Kidney tubule cell (primary cell): ENCODE data around the gene TAOK1.
A peak's percentile ranks its signal among the peaks of the same experiment; 100 is the strongest.

Experiments
- DNase-seq: peaks from one replicate; pipeline ENCODE4 v3.0.0-alpha.2; 2018; ENCODE audit warnings: low spot score

Gene TAOK1

GRCh38 chr17:29584452-29585079, 194.4 kb downstream of the TAOK1 start:
- no peak for DNase-seq

DNA sequence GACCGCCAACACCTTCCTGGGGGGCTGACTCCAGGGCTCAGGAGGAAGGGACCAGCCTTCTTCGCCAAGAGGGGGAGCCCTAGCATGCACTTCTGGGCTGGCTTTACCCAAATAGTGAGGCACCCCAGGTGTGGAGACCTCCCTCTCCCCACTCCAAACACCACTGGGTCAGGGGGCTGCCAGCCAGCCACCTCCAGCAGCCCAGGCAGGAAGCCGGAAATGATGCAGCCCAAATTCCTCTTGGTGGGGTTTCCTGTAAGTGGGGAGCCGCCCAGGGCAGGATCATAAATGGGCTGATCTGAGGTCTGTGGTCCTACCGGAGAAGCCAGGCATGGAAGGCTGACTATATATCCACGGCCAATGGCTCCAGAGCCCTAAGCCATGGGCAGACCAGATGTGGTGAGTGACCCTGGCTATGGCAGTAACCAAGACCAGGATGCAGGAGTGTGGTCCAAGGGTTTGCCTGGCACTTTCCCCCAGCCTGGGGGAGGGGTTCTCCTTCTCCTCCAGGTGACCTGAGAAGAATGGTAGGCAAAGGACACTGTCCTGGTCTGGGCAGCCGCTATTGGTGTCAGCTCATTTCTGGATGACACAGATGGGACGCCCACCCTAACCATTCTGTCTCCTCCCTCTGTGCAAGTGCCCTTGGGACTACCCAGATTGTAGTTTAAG, 195.1 kb downstream of the TAOK1 start:
- no peak for DNase-seq

GRCh38 chr17:29586676-29587469, 196.7 kb downstream of the TAOK1 start:
- peak; percentile 34 for DNase-seq

DNA sequence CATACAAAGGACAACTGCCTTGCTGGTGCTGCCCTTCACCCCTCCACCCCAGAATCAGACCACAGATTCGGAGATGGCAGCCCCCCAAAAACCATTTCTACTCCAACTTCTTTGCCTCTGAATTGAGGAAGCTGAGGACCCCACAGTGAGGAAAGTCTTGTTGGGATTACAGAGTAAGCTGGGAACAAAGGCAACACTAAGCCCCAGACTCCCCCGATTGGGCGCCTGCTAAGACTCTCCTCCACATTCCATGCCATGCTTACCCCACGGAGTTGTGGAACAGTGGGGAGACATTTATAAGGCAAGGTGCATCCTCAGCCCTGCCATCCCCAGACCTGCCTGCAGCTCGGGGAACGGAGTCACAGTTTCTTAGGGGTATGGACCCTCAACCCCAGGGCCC, 197.4 kb downstream of the TAOK1 start:
- DNase-seq, result no peak

DNA sequence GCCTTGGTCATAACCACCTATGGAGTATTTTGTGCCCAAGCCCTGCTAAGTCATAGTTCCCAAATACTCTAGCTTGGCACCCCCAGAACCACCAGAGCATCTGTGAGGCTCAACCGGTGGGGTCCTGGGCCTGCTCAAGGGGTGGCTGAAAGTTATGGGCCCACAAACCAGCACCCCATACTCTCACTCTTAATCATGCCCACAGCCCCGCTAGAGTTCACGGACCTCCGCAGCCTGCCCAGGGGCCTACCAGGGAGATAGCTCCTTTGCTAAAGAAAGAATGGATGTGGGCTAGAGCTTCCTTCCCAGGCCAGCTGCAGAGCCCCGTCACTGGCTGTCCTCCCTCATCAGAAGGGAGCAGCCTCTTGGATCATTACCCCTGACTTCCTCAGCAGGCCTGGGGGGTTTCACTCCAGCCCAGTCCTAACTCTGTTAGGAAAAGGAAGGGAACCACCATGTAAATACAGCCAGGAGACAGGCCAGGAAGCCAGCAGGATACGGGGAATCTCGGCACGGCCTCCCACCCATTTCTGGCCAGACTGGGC, 197.9 kb downstream of the TAOK1 start:
- DNase-seq, result peak; percentile 30

DNA sequence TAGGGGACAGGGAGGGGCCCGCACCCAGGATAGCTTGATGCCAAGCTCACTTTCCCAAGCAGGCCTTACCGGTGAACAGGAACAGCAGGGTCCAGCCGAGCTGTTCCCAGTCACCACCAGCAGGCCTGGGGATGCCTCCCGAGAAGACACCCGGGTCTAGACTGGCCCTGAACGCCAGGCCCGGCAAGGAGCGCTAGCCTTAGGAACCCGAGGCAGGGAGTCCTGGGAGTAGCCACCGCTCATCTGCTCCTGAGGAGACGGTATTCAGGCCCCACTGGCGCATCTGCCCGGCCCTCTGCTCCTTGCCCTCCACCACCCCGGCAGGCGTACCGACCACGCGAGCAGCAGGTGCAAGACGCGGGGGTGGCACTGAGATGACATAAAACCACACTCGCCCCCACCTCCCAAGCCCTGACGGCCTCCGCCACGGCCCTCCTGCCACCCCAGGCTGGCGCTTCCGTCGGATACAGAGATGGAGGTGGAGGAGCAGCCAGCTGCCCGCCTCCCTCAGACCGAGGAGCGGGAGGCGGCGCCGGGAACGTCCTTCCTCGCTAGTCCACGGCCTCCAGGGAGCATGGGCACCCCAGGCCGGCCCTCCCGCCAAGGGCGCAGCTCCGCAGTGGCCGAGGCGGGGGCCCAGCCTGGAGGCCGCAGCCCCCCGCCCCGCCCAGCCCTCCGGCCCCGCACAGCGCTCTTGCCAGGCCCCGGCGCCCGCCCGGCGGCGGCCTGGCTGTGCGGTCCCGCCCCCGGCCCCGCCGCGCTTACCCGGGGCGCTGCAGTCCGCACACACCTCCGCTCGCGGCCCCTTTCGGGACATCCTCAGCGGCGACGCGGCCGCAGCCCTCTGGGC, 198.6 kb downstream of the TAOK1 start:
- DNase-seq, result peak; percentile 49

DNA sequence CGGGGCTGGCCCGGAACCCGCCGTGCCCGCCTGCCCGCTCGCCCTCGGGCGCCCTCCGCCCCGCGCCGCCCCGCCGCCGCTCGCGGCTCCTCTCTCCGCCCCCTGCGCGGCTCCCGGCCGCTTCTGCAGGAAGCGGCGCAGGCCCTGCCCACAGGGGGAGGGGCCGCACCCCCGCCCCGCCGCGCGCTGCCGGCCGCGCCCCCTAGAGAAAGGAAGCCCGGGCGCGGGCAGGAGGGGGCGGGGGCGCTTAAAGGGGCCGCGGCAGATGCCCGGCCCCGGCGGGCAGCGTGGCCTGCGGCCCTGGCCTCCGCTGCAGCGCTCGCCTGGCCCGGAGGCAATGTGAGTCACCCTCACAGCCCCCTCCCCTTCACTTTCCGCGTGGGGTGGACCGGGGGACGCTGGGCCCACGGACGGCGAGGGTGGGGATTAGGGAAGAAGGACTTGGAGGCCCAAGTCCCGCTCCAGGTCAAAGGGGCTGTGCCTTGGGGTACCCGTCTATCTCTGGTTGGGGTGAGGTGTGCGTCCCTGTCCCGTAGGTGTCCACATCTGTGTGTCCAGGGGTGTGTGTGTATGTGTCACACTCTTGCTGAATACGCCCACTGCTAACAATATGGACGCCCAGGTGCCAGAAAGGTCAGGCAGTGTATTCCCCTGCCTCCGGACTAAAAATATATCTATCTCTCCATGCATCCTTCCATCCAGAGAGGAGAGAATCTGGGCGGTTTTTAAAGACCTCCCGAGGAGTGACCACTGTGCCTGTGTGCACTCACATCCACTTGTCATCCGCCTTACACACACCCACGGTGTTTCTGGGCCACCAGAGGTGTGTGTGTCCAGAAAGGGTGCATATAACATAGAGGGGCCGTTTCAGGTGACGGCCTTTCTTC, 199.6 kb downstream of the TAOK1 start, which contains the start of gene GIT1:
Gene GIT1 (minus strand): TSS at position 125 of the 887 bp plus-strand sequence. CDS start 270 bp downstream, outside the sequence.
- peak; percentile 90 for DNase-seq

- DNase-seq, result peak; percentile 44
Observed at GRCh38 chr17:29590411-29591145, 200.4 kb downstream of the TAOK1 start.

GRCh38 chr17:29591146-29591736, 201.1 kb downstream of the TAOK1 start:
- peak; percentile 76 for DNase-seq

GRCh38 chr17:29591737-29592608, 201.8 kb downstream of the TAOK1 start:
- peak; percentile 87 for DNase-seq

DNA sequence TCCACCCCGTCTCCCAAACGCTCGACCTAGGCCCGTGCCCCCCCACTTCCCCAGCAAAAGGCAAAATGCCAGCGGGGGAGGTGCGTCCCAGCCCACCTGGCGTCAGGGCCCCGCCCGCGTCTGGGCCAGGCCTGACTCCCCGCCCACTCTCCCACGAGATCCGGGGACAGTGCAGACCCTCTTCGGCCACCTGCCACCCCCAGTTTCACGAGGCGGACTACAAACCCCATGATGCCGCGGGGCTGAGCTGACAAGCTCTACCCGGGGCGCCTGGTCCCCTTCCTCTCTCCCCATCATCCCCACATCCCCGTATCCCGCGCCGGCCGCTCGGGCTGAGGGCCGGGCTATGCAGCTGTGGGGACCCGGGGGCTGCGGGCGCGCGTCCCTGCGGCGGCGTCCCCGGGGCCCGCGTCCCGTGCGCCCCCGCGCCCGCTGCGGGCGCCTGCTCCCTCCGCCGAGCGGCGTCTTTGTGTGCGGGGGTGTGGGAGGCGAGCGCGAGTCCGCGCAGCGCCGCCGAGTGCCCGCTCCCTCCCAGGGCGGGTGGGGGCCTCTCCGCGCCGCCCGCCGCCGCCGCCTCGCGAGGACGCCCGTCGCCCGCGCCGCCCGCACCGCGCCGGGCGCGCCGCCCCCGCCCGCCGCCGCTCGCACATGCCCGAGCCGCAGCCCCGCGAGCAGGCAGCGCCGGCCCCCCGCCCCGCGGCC, 202.8 kb downstream of the TAOK1 start, which contains the start of gene ANKRD13B:
Gene ANKRD13B (plus strand): TSS at position 283 of the 702 bp plus-strand sequence. CDS start 490 bp downstream, outside the sequence.
- DNase-seq, result peak; percentile 27

- peak; percentile 33 for DNase-seq
Observed at GRCh38 chr17:29593591-29594518, 203.7 kb downstream of the TAOK1 start.

GRCh38 chr17:29594519-29595090, 204.4 kb downstream of the TAOK1 start:
- DNase-seq, result no peak

DNA sequence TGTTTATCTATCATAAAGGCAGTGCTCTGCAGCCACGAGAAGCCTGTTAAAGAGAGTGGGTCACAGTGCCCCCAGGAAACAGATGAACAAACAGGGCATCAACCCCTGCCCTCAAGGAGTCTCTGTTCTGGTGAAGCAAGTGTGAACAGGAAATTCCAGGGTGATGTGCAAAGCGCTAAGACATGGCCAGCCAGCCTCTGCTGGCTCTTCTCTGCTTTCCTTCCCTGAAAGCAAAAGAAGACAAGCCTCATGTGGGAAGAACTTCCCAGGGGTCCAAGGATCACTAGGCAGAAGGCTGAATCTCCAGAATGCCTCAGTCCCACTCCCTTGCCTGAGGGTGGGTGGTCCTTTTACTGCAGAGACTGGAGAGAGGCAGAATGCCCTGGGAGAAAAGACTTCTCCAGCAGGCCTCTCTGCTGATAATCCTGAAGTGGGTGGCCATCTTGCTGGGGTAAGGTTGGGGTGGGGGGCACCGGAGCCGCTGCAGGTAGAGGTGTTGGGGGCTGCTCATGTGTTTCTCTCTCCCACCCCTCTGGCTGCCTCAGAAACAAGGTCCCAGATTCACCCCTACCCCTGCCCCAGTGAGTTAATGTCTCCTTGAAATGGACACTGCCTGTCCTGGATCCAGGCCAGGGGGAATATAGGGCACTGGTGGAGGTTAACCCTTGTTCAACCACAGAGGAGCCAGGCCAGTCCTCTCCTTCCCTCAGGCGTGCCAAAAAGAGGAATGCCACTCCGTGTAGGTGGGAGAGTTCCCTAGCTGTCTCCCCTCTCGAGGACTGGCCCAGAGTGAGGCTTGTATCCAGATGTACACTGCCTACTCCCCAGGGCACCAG, 205.2 kb downstream of the TAOK1 start:
- DNase-seq, result peak; percentile 49
